ENCODE measurements around the gene PNMT.

PNMT gene

DNA sequence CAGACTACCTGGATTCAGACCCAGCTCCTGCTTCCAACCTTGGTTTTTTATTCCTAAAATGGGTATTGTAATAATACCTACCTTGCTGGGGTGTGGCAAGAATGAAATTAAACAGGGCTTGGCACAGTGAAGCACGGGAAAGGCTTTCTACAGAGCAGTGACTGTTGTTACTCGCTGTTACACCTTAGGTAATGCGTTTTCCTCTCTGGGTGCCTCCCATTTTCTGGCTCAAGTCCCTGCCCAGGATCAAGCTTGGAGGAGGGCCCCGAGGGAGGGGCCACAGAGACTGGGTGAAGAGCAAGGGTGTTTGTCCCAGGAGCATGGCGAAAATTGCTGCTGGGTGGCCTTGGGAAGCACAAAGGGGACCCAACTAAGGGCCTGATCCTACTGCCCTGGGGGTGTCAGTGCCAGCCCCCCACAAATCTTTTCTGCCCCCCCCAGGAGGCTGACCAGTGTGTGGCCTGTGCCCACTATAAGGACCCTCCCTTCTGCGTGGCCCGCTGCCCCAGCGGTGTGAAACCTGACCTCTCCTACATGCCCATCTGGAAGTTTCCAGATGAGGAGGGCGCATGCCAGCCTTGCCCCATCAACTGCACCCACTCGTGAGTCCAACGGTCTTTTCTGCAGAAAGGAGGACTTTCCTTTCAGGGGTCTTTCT is 48.8 kb downstream of the PNMT start:
- H3K27ac ChIP-seq: no peak overlapping the region
- no peaks in the 10 kb centered on the region for H3K27me3 ChIP-seq

DNA sequence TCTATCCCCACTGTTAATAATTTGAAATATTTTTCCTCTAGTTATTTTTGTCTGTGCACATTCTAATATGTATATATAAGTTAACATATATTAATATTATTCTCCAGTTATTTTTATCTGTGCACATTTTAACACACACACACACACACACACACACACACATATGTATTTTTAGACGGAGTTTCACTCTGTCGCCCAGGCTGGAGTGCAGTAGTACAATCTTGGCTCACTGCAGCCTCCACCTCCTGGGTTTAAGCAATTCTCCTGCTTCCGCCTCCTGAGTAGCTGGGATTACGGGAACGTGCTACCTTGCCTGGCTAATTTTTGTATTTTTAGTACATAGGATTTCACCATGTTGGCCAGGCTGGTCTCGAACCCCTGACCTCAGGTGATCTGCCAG is 49.4 kb downstream of the PNMT start:
- no peaks in the 10 kb centered on the region for H3K9me3 ChIP-seq (replicated peaks in 1 of 11)
- no peaks in the 10 kb centered on the region; a peak in 1 of 22 replicates for H4K20me1 ChIP-seq
- no peak overlapping the region for H3K27ac ChIP-seq
- no peak overlapping the region for H3K4me3 ChIP-seq
- peaks cover 0 to 28% (median 17%) of the 10 kb centered on the region in 10 experiments; a peak in 10 of 20 replicates for H3K4me1 ChIP-seq
- no peaks in the 10 kb centered on the region for H3K27me3 ChIP-seq
- no peaks in the 10 kb centered on the region for H3K36me3 ChIP-seq
- H3K9ac ChIP-seq: no peak overlapping the region
- peak overlapping the region in 3 of 11 experiments; percentile 30 to 47 (median 40); a peak in 3 of 22 replicates for H3K4me2 ChIP-seq
- no peak for TF ChIP-seq Cebpa-rat (IDR thresholded peaks at IDR 0.05)

More for the DNA sequence above, 48.8 kb downstream of the PNMT start:
- Histone ChIP-seq H3K9me3 (replicated peaks in 1 of 11) (no peaks in the 10 kb centered on the region), H4K20me1 (no peaks in the 10 kb centered on the region; a peak in 1 of 22 replicates), H3K4me1 (peaks cover 0 to 34% (median 23%) of the 10 kb centered on the region in 10 experiments; a peak in 14 of 20 replicates), H3K4me2 (peak overlapping the region in 7 of 11 experiments; percentile 3 to 55 (median 40); a peak in 12 of 22 replicates), H3K9ac (peak overlapping the region in 2 of 11 experiments; percentile 4 to 18; a peak in 1 of 22 replicates), H3K36me3 (no peaks in the 10 kb centered on the region), H3K4me3 (no peak overlapping the region)
- TF ChIP-seq Cebpa-rat (IDR thresholded peaks at IDR 0.05): no peak

DNA sequence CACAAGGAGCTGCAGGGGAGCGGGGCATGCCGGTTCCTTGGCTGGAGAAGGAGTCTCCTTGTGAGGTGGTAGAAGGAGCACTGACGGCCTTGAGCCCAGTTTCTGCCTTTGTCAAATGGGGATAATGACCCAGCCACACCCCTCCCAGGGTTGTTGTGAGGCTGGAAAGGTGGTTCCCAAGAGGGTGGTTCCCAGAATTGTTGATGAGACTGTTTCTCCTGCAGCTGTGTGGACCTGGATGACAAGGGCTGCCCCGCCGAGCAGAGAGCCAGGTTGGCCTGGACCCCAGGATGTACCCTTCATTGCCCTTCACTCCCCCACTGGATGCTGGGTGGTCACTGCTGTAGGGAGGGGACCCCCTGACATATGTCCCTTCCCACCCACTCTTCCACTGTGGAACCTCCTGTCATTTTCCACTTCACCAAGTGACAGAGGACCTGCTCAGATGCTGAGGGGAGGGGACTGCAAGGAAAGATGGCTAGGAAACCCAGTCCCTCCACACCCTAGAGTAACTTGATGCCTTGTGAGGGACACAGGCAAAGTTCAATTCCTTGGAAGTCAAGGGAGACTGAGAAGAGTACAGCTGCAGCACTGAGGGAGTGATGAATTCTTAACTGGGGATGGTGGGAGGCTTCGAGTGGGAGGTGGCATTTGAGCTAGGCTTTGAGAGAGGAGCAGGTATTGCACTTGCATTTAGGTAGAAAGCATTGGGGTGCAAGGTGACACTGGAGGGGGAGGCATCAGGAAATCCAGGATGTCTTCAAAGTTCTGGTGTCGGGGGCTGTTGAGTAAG is 51.5 kb downstream of the PNMT start:
- Histone ChIP-seq H3K27ac (no peak overlapping the region), H4K20me1 (no peaks in the 10 kb centered on the region; a peak in 1 of 22 replicates), H3K4me1 (peaks cover 0 to 24% (median 14%) of the 10 kb centered on the region in 10 experiments; a peak in 9 of 20 replicates), H3K9me3 (replicated peaks in 1 of 11) (no peaks in the 10 kb centered on the region), H3K4me3 (no peak overlapping the region), H3K4me2 (no peak overlapping the region), H3K27me3 (no peaks in the 10 kb centered on the region), H3K9ac (no peak overlapping the region), H3K36me3 (no peaks in the 10 kb centered on the region)
- no peak for TF ChIP-seq Cebpa-rat (IDR thresholded peaks at IDR 0.05)
